ENCODE measurements around the gene GLRX. TPM values are rescaled to one million over a fixed set of nuclear protein-coding genes. Genes with fewer than 3 reads are reported as not detected.

The GLRX gene
- total RNA-seq, 1 donor from 2014 or later, result 88.4 TPM

- Histone ChIP-seq H3K4me1 (peaks cover 1% of the 10 kb centered on the region), H3K36me3 (no peaks in the 10 kb centered on the region), H3K4me3 (no peak overlapping the region), H3K9me3 (no peaks in the 10 kb centered on the region), H3K27ac (no peak overlapping the region), H3K27me3 (no peaks in the 10 kb centered on the region)
- no peak for ATAC-seq
- TF ChIP-seq CTCF (IDR thresholded peaks at IDR 0.05), result no peak
- intact Hi-C loops (cut with DNase I), result no loop called here
- no peak for DNase-seq
Observed at GRCh38 chr5:95830226-95830625, 7.7 kb upstream of the GLRX start.

- ATAC-seq, result peak; percentile 46
- Histone ChIP-seq H3K27me3 (no peaks in the 10 kb centered on the region), H3K9me3 (no peaks in the 10 kb centered on the region), H3K36me3 (no peaks in the 10 kb centered on the region), H3K4me3 (no peak overlapping the region), H3K4me1 (peaks cover 20% of the 10 kb centered on the region), H3K27ac (no peak overlapping the region)
- DNase-seq, result no peak
- no peak for TF ChIP-seq CTCF (IDR thresholded peaks at IDR 0.05)
- intact Hi-C loops (cut with DNase I), result no loop called here
Observed at GRCh38 chr5:95827892-95828246, 5.3 kb upstream of the GLRX start.

- DNase-seq (no peak), ATAC-seq (peak; percentile 39)
- H3K27ac ChIP-seq, result no peak overlapping the region
Observed at GRCh38 chr5:95826949-95827891, 4.7 kb upstream of the GLRX start.

GRCh38 chr5:95825495-95825894 is 3.0 kb upstream of the GLRX start:
- H3K9me3 ChIP-seq, result no peaks in the 10 kb centered on the region
- no peak for ATAC-seq
- H3K4me3 ChIP-seq, result no peak overlapping the region
- H3K36me3 ChIP-seq, result no peaks in the 10 kb centered on the region
- no peak for DNase-seq
- TF ChIP-seq CTCF (IDR thresholded peaks at IDR 0.05), result no peak
- peaks cover 32% of the 10 kb centered on the region for H3K4me1 ChIP-seq
- H3K27me3 ChIP-seq, result no peaks in the 10 kb centered on the region
- intact Hi-C loops (cut with DNase I), result no loop called here
- H3K27ac ChIP-seq, result no peak overlapping the region

More at GRCh38 chr5:95826949-95827891, 4.7 kb upstream of the GLRX start:
- H3K4me3 ChIP-seq, result no peak overlapping the region
- peaks cover 22% of the 10 kb centered on the region for H3K4me1 ChIP-seq
- no peak for TF ChIP-seq CTCF (IDR thresholded peaks at IDR 0.05)
- no peaks in the 10 kb centered on the region for H3K9me3 ChIP-seq
- intact Hi-C loops (cut with DNase I), result no loop called here
- no peaks in the 10 kb centered on the region for H3K36me3 ChIP-seq
- H3K27me3 ChIP-seq, result no peaks in the 10 kb centered on the region

GRCh38 chr5:95824747-95825146 is 2.2 kb upstream of the GLRX start:
- intact Hi-C loops (cut with DNase I), result no loop called here
- Histone ChIP-seq H3K4me3 (no peak overlapping the region), H3K27me3 (no peaks in the 10 kb centered on the region), H3K27ac (peak overlapping the region; percentile 91), H3K9me3 (no peaks in the 10 kb centered on the region), H3K4me1 (peaks cover 39% of the 10 kb centered on the region), H3K36me3 (no peaks in the 10 kb centered on the region)
- no peak for ATAC-seq
- no peak for DNase-seq
- no peak for TF ChIP-seq CTCF (IDR thresholded peaks at IDR 0.05)

Data from upper lobe of right lung (tissue), 1 donor.